Sigmoid colon (tissue), 3 donors: ENCODE data around the gene TET1.

Experiments used
- POLR2A ChIP-seq, 2 donors: fragments of 450-650 bp; IDR thresholded peaks; one replicate each; pipeline ENCODE4 v1.6.1; 2016; ENCODE audit warnings: antibody characterized with exemption in 2 of 2, mild to moderate bottlenecking in 2 of 2, moderate library complexity in 2 of 2
- TF ChIP-seq, protein P1 (sequence below), 4 experiments: fragments of 450-650 bp in 3 of 4; fragments of 200-600 bp in 1 of 4; IDR thresholded peaks; one replicate each; pipeline ENCODE4 v1.5.1; 2016 to 2019; ENCODE audit warnings: antibody characterized with exemption in 4 of 4, mild to moderate bottlenecking in 3 of 4, moderate library complexity in 2 of 4

GRCh38 chr10:68558478-68558877 is 1.7 kb upstream of the TET1 start:
- TF ChIP-seq, protein P1, sequence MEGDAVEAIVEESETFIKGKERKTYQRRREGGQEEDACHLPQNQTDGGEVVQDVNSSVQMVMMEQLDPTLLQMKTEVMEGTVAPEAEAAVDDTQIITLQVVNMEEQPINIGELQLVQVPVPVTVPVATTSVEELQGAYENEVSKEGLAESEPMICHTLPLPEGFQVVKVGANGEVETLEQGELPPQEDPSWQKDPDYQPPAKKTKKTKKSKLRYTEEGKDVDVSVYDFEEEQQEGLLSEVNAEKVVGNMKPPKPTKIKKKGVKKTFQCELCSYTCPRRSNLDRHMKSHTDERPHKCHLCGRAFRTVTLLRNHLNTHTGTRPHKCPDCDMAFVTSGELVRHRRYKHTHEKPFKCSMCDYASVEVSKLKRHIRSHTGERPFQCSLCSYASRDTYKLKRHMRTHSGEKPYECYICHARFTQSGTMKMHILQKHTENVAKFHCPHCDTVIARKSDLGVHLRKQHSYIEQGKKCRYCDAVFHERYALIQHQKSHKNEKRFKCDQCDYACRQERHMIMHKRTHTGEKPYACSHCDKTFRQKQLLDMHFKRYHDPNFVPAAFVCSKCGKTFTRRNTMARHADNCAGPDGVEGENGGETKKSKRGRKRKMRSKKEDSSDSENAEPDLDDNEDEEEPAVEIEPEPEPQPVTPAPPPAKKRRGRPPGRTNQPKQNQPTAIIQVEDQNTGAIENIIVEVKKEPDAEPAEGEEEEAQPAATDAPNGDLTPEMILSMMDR (IDR thresholded peaks at IDR 0.05) = no peak
- TF ChIP-seq POLR2A (IDR thresholded peaks at IDR 0.05) = no peak
